IMR-90 (cell line): ENCODE measurements around the gene TENM3.

Source experiments
- BHLHE40 ChIP-seq: fragments of 150-350 bp; IDR thresholded peaks from 2 replicates; pipeline ENCODE4 v1.6.1; 2016; ENCODE audit warnings: mild to moderate bottlenecking, low read depth, low read length
- CEBPB ChIP-seq: IDR thresholded peaks from 2 replicates; pipeline ENCODE4 v1.6.1; 2012; ENCODE audit warnings: low read depth, low read length, improper control_type of control experiment
- MAFK ChIP-seq: IDR thresholded peaks from 2 replicates; pipeline ENCODE4 v1.6.1; 2012; ENCODE audit warnings: low read depth, low read length, improper control_type of control experiment
- MAZ ChIP-seq: IDR thresholded peaks from 2 replicates; pipeline ENCODE4 v1.6.1; 2012; ENCODE audit warnings: low read depth, mild to moderate bottlenecking, low read length, improper control_type of control experiment, moderate library complexity, borderline replicate concordance
- MXI1 ChIP-seq: IDR thresholded peaks from 2 replicates; pipeline ENCODE4 v1.6.1; 2012; ENCODE audit warnings: low read depth, mild to moderate bottlenecking, low read length, moderate library complexity, borderline replicate concordance
- POLR2A ChIP-seq: IDR thresholded peaks from 2 replicates; pipeline ENCODE4 v1.6.1; 2012; ENCODE audit warnings: mild to moderate bottlenecking, low read depth, low read length
- RAD21 ChIP-seq: IDR thresholded peaks from 2 replicates; pipeline ENCODE4 v1.6.1; 2012; ENCODE audit warnings: low read length, improper control_type of control experiment
- RCOR1 ChIP-seq: IDR thresholded peaks from 2 replicates; pipeline ENCODE4 v1.6.1; 2012; ENCODE audit warnings: mild to moderate bottlenecking, low read length, improper control_type of control experiment; ENCODE audit not compliant: insufficient replicate concordance
- RFX5 ChIP-seq: IDR thresholded peaks from 2 replicates; pipeline ENCODE4 v1.8.0; 2012; ENCODE audit warnings: low read depth, mild to moderate bottlenecking, low read length, moderate library complexity
- TF ChIP-seq, protein P1 (sequence below): fragments of 150-350 bp; IDR thresholded peaks from 2 replicates; pipeline ENCODE4 v1.6.1; 2016; ENCODE audit warnings: low read depth, mild to moderate bottlenecking, low read length, moderate library complexity, borderline replicate concordance
- TF ChIP-seq, protein P2 (sequence below): conservative IDR thresholded peaks from 2 replicates; pipeline ENCODE4 v1.5.1; 2012; ENCODE audit warnings: mild to moderate bottlenecking, low read depth, low read length, improper control_type of control experiment
- TF ChIP-seq, protein P3 (sequence below): fragments of 150-350 bp; IDR thresholded peaks from 2 replicates; pipeline ENCODE4 v1.6.1; 2017; ENCODE audit warnings: mild to moderate bottlenecking, antibody characterized with exemption, low read length, low read depth

DNA sequence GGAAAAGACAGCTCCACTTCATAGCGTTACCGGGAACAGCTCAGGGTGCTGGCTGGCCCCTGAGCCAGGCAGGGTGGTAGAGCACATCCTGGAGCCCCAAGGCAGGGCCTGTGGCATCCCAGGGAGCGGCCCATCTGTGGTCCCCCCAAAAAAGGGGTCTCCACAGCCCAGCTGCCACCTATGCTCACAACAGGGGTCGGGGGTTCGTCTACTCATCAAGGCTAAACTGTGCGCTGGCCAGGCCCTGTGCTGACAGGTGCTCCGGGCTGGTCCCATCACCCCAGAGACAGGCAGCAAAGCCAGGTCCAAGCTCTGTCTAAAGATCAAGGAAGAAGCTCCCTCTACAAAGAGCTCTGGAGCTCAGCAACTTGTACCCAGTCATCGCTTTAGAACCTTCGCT lies 596.1 kb downstream of the TENM3 start:
- TF ChIP-seq, protein P1, sequence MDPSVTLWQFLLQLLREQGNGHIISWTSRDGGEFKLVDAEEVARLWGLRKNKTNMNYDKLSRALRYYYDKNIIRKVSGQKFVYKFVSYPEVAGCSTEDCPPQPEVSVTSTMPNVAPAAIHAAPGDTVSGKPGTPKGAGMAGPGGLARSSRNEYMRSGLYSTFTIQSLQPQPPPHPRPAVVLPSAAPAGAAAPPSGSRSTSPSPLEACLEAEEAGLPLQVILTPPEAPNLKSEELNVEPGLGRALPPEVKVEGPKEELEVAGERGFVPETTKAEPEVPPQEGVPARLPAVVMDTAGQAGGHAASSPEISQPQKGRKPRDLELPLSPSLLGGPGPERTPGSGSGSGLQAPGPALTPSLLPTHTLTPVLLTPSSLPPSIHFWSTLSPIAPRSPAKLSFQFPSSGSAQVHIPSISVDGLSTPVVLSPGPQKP, result no peak
- TF ChIP-seq, protein P2, sequence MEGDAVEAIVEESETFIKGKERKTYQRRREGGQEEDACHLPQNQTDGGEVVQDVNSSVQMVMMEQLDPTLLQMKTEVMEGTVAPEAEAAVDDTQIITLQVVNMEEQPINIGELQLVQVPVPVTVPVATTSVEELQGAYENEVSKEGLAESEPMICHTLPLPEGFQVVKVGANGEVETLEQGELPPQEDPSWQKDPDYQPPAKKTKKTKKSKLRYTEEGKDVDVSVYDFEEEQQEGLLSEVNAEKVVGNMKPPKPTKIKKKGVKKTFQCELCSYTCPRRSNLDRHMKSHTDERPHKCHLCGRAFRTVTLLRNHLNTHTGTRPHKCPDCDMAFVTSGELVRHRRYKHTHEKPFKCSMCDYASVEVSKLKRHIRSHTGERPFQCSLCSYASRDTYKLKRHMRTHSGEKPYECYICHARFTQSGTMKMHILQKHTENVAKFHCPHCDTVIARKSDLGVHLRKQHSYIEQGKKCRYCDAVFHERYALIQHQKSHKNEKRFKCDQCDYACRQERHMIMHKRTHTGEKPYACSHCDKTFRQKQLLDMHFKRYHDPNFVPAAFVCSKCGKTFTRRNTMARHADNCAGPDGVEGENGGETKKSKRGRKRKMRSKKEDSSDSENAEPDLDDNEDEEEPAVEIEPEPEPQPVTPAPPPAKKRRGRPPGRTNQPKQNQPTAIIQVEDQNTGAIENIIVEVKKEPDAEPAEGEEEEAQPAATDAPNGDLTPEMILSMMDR, result no peak
- no peak for TF ChIP-seq RFX5
- no peak for TF ChIP-seq POLR2A
- TF ChIP-seq CEBPB, result no peak
- TF ChIP-seq RAD21, result no peak
- TF ChIP-seq MXI1, result no peak
- no peak for TF ChIP-seq MAZ
- TF ChIP-seq MAFK, result no peak
- TF ChIP-seq, protein P3, sequence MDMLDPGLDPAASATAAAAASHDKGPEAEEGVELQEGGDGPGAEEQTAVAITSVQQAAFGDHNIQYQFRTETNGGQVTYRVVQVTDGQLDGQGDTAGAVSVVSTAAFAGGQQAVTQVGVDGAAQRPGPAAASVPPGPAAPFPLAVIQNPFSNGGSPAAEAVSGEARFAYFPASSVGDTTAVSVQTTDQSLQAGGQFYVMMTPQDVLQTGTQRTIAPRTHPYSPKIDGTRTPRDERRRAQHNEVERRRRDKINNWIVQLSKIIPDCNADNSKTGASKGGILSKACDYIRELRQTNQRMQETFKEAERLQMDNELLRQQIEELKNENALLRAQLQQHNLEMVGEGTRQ, result no peak
- TF ChIP-seq RCOR1, result no peak
- no peak for TF ChIP-seq BHLHE40
